ENCODE results near the gene PARD3. TPM values are rescaled to one million over a fixed set of nuclear protein-coding genes. Genes with fewer than 3 reads are reported as not detected.

The PARD3 gene
- total RNA-seq, 2 donors from 2014 or later = 36.1 to 48.5 TPM

DNA sequence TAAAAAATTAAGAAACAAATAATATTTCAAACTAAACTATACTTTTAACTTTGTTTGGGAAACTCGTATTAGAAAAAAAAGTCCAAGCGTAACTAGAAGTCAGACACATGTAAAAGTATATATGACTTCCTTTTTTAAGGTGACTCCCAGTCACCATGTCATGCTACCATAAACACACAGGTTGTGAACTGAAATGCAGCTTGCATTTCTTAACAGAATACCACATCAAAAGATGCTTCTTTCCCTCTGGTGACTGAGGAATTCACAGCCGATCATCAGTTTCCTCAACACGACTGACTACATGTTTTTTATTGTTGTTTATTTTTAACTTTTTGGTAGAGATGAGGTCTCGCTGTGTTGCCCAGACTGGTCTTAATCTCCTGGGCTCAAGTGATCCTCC lies 445.0 kb downstream of the PARD3 start:
- TF ChIP-seq, protein P1, sequence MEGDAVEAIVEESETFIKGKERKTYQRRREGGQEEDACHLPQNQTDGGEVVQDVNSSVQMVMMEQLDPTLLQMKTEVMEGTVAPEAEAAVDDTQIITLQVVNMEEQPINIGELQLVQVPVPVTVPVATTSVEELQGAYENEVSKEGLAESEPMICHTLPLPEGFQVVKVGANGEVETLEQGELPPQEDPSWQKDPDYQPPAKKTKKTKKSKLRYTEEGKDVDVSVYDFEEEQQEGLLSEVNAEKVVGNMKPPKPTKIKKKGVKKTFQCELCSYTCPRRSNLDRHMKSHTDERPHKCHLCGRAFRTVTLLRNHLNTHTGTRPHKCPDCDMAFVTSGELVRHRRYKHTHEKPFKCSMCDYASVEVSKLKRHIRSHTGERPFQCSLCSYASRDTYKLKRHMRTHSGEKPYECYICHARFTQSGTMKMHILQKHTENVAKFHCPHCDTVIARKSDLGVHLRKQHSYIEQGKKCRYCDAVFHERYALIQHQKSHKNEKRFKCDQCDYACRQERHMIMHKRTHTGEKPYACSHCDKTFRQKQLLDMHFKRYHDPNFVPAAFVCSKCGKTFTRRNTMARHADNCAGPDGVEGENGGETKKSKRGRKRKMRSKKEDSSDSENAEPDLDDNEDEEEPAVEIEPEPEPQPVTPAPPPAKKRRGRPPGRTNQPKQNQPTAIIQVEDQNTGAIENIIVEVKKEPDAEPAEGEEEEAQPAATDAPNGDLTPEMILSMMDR (IDR thresholded peaks at IDR 0.05) = no peak
- no peak for TF ChIP-seq POLR2A (IDR thresholded peaks at IDR 0.05)
- 87 to 95% methylated on average over 5 of the region's 5 CpGs for WGBS, 2 donors
- DNase-seq (no peak), ATAC-seq (no peak)
- no peaks in the 10 kb centered on the region for H3K9me3 ChIP-seq
- peaks cover 0 to 2% of the 10 kb centered on the region in 2 donors for H3K36me3 ChIP-seq (replicated peaks in 1 of 2; ENCODE audit: insufficient read depth in 1 of 2, low read depth in 2 of 2)
- no peak overlapping the region for H3K4me3 ChIP-seq
- H3K27me3 ChIP-seq = no peaks in the 10 kb centered on the region
- intact Hi-C loops (cut with DNase I) = no loop called here
- H3K4me1 ChIP-seq = no peaks in the 10 kb centered on the region
- no peak overlapping the region for H3K27ac ChIP-seq

DNA sequence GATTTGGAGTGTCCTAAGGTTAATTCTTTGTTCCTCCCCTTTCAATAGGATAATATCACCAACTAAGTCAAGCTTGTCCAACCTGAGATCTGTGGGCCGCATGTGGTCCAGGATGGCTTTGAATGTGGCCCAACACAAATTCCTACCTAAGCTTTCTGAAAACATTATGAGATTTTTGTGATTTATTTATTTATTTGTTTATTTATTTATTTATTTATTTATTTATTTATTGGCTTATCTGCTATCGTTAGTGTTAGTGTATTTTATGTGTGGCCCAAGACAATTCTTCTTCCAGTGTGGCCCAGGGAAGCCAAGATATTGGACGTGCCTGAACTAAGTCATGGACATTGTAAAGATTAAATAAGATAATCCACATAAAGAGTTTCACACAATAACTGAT lies 446.0 kb downstream of the PARD3 start:
- TF ChIP-seq, protein P1 (IDR thresholded peaks at IDR 0.05) = no peak
- TF ChIP-seq POLR2A (IDR thresholded peaks at IDR 0.05) = no peak
- ATAC-seq (no peak), DNase-seq (no peak)
- intact Hi-C loops (cut with DNase I) = no loop called here
- no peaks in the 10 kb centered on the region for H3K27me3 ChIP-seq
- 94 to 96% methylated on average over 3 of the region's 3 CpGs for WGBS, 2 donors
- H3K36me3 ChIP-seq (replicated peaks in 1 of 2; ENCODE audit: insufficient read depth in 1 of 2, low read depth in 2 of 2) = no peaks in the 10 kb centered on the region
- no peak overlapping the region for H3K27ac ChIP-seq
- no peaks in the 10 kb centered on the region for H3K9me3 ChIP-seq
- no peak overlapping the region for H3K4me3 ChIP-seq
- peaks cover 6% of the 10 kb centered on the region for H3K4me1 ChIP-seq

GRCh38 chr10:34364253-34365037 lies 450.7 kb downstream of the PARD3 start:
- WGBS, 2 donors = 81 to 85% methylated on average over 5 of the region's 5 CpGs
- peaks cover 6% of the 10 kb centered on the region for H3K4me1 ChIP-seq
- no peaks in the 10 kb centered on the region for H3K27me3 ChIP-seq
- no peak overlapping the region for H3K4me3 ChIP-seq
- no peaks in the 10 kb centered on the region for H3K36me3 ChIP-seq (replicated peaks in 1 of 2; ENCODE audit: insufficient read depth in 1 of 2, low read depth in 2 of 2)
- DNase-seq (no peak), ATAC-seq (no peak)
- H3K27ac ChIP-seq = no peak overlapping the region
- intact Hi-C loops (cut with DNase I) = no loop called here
- no peak for TF ChIP-seq POLR2A (IDR thresholded peaks at IDR 0.05)
- TF ChIP-seq, protein P1 (IDR thresholded peaks at IDR 0.05) = no peak
- H3K9me3 ChIP-seq = no peaks in the 10 kb centered on the region

DNA sequence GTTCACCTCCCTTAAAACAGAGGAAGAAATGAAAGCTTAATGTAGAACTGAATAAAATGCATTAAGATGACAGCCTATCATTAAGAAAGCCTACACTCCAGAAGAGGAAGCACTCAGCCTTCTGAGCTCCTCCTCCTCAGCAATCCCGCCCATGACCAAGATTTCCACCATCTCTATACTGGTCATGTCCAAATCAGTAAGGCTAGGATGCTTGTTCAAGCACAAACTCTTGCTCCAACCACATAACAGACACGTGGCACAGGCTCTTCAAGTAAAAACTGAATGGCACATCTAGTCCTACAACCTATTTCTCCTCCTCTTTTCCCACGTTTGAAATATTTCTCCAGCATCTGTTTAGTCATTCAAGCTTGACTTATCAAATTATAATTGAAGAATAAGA lies 454.1 kb downstream of the PARD3 start:
- Histone ChIP-seq H3K4me1 (peaks cover 6% of the 10 kb centered on the region), H3K4me3 (no peak overlapping the region), H3K9me3 (no peaks in the 10 kb centered on the region), H3K27ac (no peak overlapping the region), H3K36me3 (replicated peaks in 1 of 2; ENCODE audit: insufficient read depth in 1 of 2, low read depth in 2 of 2) (peaks cover 0 to 4% of the 10 kb centered on the region in 2 donors), H3K27me3 (no peaks in the 10 kb centered on the region)
- no peak for TF ChIP-seq POLR2A (IDR thresholded peaks at IDR 0.05)
- TF ChIP-seq, protein P1 (IDR thresholded peaks at IDR 0.05) = no peak
- WGBS, 2 donors = 89 to 92% methylated on average over 3 of the region's 3 CpGs
- DNase-seq = no peak
- ATAC-seq = no peak
- intact Hi-C loops (cut with DNase I) = no loop called here

DNA sequence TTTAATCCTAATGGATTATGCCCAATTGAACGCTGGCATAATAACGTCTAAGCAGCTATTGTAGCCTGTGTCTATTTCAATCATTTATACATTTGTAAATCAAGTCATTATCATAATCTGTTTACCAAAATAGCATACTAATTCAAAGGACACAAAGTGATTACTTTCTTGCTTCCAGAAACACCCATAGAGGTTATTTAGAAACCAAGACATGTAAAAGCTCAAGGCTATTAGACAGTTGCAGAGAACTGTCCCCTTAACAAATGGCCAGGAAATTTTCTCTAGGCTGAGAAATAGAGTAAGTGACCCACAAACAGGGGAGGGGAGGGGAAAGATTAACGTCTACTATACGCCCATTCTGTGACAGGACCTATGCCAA lies 455.7 kb downstream of the PARD3 start:
- no peak for DNase-seq
- H3K4me3 ChIP-seq = no peak overlapping the region
- ATAC-seq = no peak
- peaks cover 0 to 4% of the 10 kb centered on the region in 2 donors for H3K36me3 ChIP-seq (replicated peaks in 1 of 2; ENCODE audit: insufficient read depth in 1 of 2, low read depth in 2 of 2)
- no peak for TF ChIP-seq POLR2A (IDR thresholded peaks at IDR 0.05)
- TF ChIP-seq, protein P1 (IDR thresholded peaks at IDR 0.05) = no peak
- intact Hi-C loops (cut with DNase I) = no loop called here
- peaks cover 3% of the 10 kb centered on the region for H3K4me1 ChIP-seq
- whole genome bisulfite sequencing, 2 donors = 74 to 75% methylated on average over 4 of the region's 4 CpGs
- H3K9me3 ChIP-seq = no peaks in the 10 kb centered on the region
- H3K27ac ChIP-seq = no peak overlapping the region
- H3K27me3 ChIP-seq = no peaks in the 10 kb centered on the region
